AG04450 (cell line): Measurements from ENCODE around the gene GRM8. TPM values are rescaled to one million over a fixed set of nuclear protein-coding genes. Genes with fewer than 3 reads are reported as not detected.

ENCODE experiments used
- CTCF ChIA-PET: fragments of 300-600, 350-600 bp; formaldehyde crosslinking; extraction: SDS; loops from one replicate; lab custom pipeline; 2022; ENCODE audit warnings: antibody characterized with exemption, inconsistent platforms; lab: Charles Lee
- POLR2A ChIA-PET: fragments of 350-600 bp; formaldehyde crosslinking; extraction: SDS; loops from one replicate; lab custom pipeline; 2021; ENCODE audit warnings: antibody characterized with exemption, inconsistent platforms; lab: Yijun Ruan, JAX
- DNase-seq: peaks from one replicate; pipeline ENCODE4 v3.0.0-alpha.2; 2011; ENCODE audit warnings: low read depth, low spot score
- H3K27ac ChIP-seq: one replicate; pipeline ENCODE4 v1.5.1; 2012; ENCODE audit warnings: low read depth, low read length, control low read depth
- H3K27me3 ChIP-seq: one replicate; pipeline ENCODE4 v1.6.0; 2012; ENCODE audit warnings: low read length; ENCODE audit not compliant: control insufficient read depth, insufficient read depth
- H3K4me3 ChIP-seq: 2 replicates; pipeline ENCODE4 v1.5.1; 2011; ENCODE audit warnings: mild to moderate bottlenecking, low read depth, low read length, control low read depth
- H3K9me3 ChIP-seq: 2 replicates; pipeline ENCODE4 v1.5.1; 2012; ENCODE audit warnings: low read length; ENCODE audit not compliant: control insufficient read depth, insufficient read depth
- polyA plus RNA-seq: library from polyadenylated mRNA; depleted of rRNA; stranded (reverse); fragments of >200 nt; gene quantifications from 2 replicates; pipeline ENCODE4 v1.2.3, GENCODE V29; 2011
- TF ChIP-seq, protein P1 (sequence below): IDR thresholded peaks from 2 replicates; pipeline ENCODE4 v1.5.1; 2011; ENCODE audit warnings: low read depth, low read length, control low read depth, inconsistent platforms

GRM8 gene
- polyA plus RNA-seq, 1 experiment = not detected

- Histone ChIP-seq H3K4me3 (no peak overlapping the region), H3K9me3 (no peaks in the 10 kb centered on the region; the same call in none of the 2 replicates), H3K27ac (no peak overlapping the region), H3K27me3 (no peaks in the 10 kb centered on the region)
- TF ChIP-seq, protein P1, sequence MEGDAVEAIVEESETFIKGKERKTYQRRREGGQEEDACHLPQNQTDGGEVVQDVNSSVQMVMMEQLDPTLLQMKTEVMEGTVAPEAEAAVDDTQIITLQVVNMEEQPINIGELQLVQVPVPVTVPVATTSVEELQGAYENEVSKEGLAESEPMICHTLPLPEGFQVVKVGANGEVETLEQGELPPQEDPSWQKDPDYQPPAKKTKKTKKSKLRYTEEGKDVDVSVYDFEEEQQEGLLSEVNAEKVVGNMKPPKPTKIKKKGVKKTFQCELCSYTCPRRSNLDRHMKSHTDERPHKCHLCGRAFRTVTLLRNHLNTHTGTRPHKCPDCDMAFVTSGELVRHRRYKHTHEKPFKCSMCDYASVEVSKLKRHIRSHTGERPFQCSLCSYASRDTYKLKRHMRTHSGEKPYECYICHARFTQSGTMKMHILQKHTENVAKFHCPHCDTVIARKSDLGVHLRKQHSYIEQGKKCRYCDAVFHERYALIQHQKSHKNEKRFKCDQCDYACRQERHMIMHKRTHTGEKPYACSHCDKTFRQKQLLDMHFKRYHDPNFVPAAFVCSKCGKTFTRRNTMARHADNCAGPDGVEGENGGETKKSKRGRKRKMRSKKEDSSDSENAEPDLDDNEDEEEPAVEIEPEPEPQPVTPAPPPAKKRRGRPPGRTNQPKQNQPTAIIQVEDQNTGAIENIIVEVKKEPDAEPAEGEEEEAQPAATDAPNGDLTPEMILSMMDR = no peak
- ChIA-PET POLR2A (no interaction called here), CTCF (no interaction called here)
- DNase-seq = no peak
Measured at GRCh38 chr7:126720232-126720631, 532.5 kb downstream of the GRM8 start.

DNA sequence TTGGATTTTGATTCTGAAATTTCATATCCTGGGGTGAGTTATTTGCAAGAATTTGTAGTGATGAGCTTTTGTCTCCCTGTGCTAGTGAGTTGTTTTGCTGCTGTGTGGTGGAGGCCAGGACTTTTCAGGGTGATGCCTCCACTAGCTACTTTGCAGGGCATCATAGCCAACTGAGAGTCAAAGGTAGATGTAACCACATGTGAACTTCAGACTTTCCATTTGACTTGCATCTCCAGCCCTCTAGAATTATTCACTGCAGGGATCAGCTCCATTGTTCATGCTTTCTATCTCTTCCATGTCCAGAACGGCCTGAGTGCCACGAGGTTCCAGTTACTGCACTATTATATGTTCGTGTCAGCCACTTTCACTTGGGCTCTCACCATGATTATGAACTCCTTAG is 534.3 kb downstream of the GRM8 start:
- CTCF ChIA-PET = no interaction called here
- TF ChIP-seq, protein P1 = no peak
- Histone ChIP-seq H3K27ac (no peak overlapping the region), H3K4me3 (no peak overlapping the region), H3K27me3 (no peaks in the 10 kb centered on the region), H3K9me3 (no peaks in the 10 kb centered on the region; the same call in none of the 2 replicates)
- POLR2A ChIA-PET = no interaction called here
- DNase-seq = no peak

- H3K4me3 ChIP-seq = no peak overlapping the region
- no peak overlapping the region for H3K27ac ChIP-seq
- DNase-seq = no peak
- TF ChIP-seq, protein P1 = no peak
- ChIA-PET CTCF (no interaction called here), POLR2A (no interaction called here)
- H3K9me3 ChIP-seq = no peaks in the 10 kb centered on the region; the same call in none of the 2 replicates
- no peaks in the 10 kb centered on the region for H3K27me3 ChIP-seq
Measured at GRCh38 chr7:126716321-126716720, 536.4 kb downstream of the GRM8 start.

GRCh38 chr7:126715076-126715475 is 537.7 kb downstream of the GRM8 start:
- Histone ChIP-seq H3K9me3 (no peaks in the 10 kb centered on the region; the same call in none of the 2 replicates), H3K27me3 (no peaks in the 10 kb centered on the region), H3K27ac (no peak overlapping the region), H3K4me3 (no peak overlapping the region)
- ChIA-PET POLR2A (no interaction called here), CTCF (no interaction called here)
- DNase-seq = no peak
- TF ChIP-seq, protein P1 = no peak

DNA sequence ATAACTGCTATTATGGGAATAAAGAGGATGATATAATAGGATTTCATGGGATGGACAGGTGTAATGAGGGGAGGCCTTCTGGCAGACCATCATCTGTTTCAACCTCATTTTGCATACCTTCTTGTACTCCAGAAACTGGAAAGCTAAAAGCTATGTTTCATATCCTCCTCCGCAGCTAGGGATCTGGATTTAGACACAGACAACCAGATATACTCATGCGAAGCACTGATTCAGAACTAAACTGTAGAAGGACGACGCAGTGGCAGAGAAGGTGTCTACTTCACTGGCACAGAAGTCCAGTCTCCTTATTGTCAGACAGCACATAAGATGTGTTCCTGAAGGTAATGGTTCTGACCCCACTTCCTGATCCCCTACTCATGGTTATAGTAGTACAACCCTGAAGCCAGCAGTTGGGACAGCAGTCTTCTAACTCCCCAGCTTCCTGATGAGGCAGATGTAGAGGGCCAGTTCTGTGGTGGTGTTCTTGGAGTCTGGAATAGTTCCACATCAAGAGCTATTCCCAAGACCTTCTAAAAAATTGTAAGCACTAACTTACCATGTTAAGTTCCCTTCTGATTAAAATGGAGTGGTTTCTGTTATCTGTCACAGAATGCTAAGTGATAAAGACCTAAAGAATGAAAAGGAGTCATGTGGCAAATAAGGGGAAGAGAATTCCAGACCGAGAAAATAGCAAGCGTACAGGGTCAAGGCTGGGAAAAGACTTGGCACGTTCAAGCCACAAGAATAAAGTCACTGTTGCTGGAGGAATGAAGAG is 550.3 kb downstream of the GRM8 start:
- POLR2A ChIA-PET = no interaction called here
- Histone ChIP-seq H3K27ac (no peak overlapping the region), H3K4me3 (no peak overlapping the region), H3K27me3 (no peaks in the 10 kb centered on the region), H3K9me3 (no peaks in the 10 kb centered on the region; the same call in 1 of the 2 replicates)
- CTCF ChIA-PET = no interaction called here
- no peak for DNase-seq
- TF ChIP-seq, protein P1 = no peak
